Sigmoid colon (tissue), 4 donors: ENCODE measurements around the gene RHOC.

Experiments
- CTCF ChIP-seq, 4 experiments: fragments of 450-650 bp in 3 of 4; fragments of 200-600 bp in 1 of 4; IDR thresholded peaks; one replicate each; pipeline ENCODE4 v1.5.1; 2016 to 2019; ENCODE audit warnings: antibody characterized with exemption in 4 of 4, mild to moderate bottlenecking in 3 of 4, moderate library complexity in 2 of 4
- POLR2A ChIP-seq, 2 donors: fragments of 450-650 bp; IDR thresholded peaks; one replicate each; pipeline ENCODE4 v1.6.1; 2016; ENCODE audit warnings: antibody characterized with exemption in 2 of 2, mild to moderate bottlenecking in 2 of 2, moderate library complexity in 2 of 2
- POLR2AphosphoS5 ChIP-seq, 4 donors: sonication (generic); formaldehyde crosslinking; IDR thresholded peaks; one replicate each; pipeline ENCODE4 v1.6.1; 2017; ENCODE audit warnings: antibody characterized with exemption in 4 of 4

DNA sequence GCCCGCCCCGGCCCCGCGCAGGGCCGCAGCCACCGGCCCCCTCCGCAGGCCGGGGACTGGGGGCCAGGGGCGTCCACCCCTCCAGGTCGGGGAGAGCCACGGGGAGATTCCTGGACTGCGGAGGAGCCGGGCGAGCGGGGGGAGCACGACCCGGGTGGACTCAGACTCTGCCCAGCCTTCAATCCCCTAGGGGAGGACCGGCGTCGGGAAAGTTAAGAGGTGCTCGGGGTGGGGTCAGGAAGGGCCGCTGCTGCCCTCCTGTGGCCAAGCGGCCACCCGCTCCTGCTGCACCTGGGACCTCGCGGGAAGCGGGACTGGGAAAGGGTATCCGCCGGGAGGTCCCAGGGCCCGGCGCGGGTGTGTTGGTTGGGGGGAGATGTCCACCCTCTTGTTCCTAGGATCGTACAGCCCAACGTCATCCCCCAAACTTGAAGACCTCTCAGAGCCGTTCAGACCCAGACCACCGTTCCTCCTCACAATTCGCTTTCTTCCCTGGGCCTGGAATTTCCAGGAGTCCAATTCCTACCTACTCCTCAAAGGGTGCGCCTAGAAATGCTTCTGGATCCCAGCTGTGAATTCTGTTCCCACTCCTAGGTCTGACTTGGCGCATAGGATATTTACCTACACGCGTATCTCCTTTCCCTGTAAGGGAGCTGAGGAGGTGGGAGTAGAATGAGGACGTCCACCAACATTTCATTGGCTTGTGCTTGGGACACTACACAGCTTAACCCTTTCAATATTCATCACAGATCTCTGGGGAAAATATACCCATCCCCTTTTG, 484 bp upstream of the RHOC start:
- peak; percentile 85 to 96 (median 91) for TF ChIP-seq CTCF (IDR thresholded peaks at IDR 0.05)
- no peak for TF ChIP-seq POLR2A (IDR thresholded peaks at IDR 0.05)
- no peak for TF ChIP-seq POLR2AphosphoS5 (IDR thresholded peaks at IDR 0.05)
